IPS-15b (cell line): Measurements from ENCODE around the gene LINGO3.

Source experiments
- H3K27me3 ChIP-seq: one replicate; pipeline ENCODE4 v1.6.1; 2013; ENCODE audit warnings: low read length; ENCODE audit not compliant: control insufficient read depth, insufficient read depth
- H3K36me3 ChIP-seq: one replicate; pipeline ENCODE4 v1.6.1; 2013; ENCODE audit warnings: low read length; ENCODE audit not compliant: control insufficient read depth, insufficient read depth
- H3K4me1 ChIP-seq: one replicate; pipeline ENCODE4 v1.6.1; 2013; ENCODE audit warnings: mild to moderate bottlenecking, low read length; ENCODE audit not compliant: control insufficient read depth, insufficient read depth
- H3K4me3 ChIP-seq: one replicate; pipeline ENCODE4 v1.5.1; 2013; ENCODE audit warnings: low read depth, low read length
- H3K9ac ChIP-seq: one replicate; pipeline ENCODE4 v1.6.1; 2013; ENCODE audit warnings: low read depth, mild to moderate bottlenecking, low read length
- H3K9me3 ChIP-seq: one replicate; pipeline ENCODE4 v1.6.1; 2013; ENCODE audit warnings: mild to moderate bottlenecking, low read length; ENCODE audit not compliant: control insufficient read depth, insufficient read depth

The LINGO3 gene

DNA sequence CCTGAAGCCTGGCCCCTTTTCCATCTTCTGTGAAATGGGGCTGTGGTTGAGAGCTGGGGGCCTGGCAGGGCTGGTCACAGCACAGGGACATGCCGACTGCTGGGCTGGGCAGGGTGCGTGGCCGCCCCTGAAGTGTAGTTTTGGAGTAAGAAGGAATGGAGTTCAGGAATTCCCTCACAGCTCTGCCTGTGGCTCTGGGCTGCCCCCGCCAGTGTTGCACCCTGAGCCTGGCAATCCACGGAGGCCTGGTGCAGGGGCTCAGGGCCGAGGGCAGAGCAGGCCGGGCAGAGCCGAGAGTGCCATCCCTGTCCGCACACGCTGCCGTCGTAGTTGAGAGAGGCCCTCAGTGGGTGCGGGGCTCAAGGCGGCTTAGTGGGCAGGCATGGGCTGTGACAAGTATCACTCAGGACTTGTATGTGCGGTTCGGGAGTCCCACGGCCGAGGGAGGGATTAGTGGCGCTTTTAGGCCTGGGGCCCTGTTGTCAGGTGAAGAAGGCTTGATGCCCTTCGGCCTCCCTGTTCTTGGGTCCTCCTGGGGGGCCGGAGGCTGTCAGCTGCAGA lies 30.2 kb upstream of the LINGO3 start:
- peaks cover 37% of the 10 kb centered on the region for H3K36me3 ChIP-seq
- no peak overlapping the region for H3K4me3 ChIP-seq
- no peak overlapping the region for H3K9ac ChIP-seq
- H3K4me1 ChIP-seq = no peaks in the 10 kb centered on the region
- H3K27me3 ChIP-seq = no peaks in the 10 kb centered on the region
- H3K9me3 ChIP-seq = no peaks in the 10 kb centered on the region

DNA sequence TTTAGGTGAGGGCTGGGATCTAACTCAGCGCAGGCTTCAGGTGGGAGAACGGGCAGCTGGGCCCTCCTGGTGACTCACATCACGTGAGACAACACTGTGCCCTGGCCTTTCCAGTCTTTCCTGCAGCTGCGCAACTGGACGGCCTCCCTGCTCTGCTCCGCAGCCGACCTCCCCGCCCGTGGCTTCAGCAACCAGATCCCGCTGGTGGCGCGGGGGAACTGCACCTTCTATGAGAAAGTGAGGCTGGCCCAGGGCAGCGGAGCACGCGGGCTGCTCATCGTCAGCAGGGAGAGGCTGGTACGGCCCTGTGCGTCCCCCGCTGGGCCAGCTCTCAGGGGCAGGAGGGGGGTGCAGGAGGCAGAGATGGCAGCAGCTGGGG lies 29.4 kb upstream of the LINGO3 start:
- H3K9ac ChIP-seq = no peak overlapping the region
- no peaks in the 10 kb centered on the region for H3K4me1 ChIP-seq

DNA sequence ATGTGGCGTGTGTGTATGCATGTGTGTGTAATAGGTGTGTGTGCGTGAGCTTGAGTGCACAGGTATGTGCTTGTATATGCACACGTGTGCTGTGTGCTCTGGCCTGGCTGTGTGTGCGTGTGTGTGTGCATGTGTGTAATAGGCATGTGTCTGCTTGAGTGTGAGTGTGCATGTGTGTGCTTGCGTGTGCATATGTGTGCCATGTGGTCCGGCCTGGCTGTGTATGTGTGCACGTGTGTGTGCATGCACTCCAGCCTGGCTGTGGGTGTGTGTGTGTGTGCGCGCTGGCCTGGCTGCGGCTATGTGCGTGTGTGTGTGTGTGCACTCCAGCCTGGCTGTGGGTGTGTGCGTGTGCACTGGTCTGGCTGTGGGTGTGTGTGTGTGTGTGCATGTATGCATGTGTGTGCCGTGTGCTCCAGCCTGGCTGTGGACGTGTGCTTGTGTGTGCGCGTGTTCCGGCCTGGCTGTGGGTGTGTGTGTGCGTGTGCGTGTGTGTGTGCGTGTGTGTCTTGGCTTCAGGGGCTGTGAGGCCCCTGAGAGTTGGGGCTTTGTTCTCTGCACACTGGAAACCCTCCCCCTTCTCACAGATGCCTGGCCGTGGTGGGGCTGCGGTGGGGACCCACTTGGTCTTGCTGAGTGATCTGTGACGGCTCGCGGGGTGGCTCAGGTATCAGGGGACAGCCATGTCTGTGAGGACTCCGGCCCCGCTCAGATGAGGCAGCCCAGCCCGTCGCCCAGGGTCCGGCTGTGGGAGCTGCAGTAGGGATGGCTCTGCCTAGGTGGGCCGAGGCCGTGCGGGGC lies 28.8 kb upstream of the LINGO3 start:
- Histone ChIP-seq H3K9me3 (no peaks in the 10 kb centered on the region), H3K27me3 (no peaks in the 10 kb centered on the region), H3K4me3 (no peak overlapping the region), H3K9ac (no peak overlapping the region), H3K4me1 (peaks cover under 1% of the 10 kb centered on the region), H3K36me3 (peaks cover 31% of the 10 kb centered on the region)

More for the DNA sequence above, 29.4 kb upstream of the LINGO3 start:
- no peak overlapping the region for H3K4me3 ChIP-seq
- no peaks in the 10 kb centered on the region for H3K27me3 ChIP-seq
- peaks cover 31% of the 10 kb centered on the region for H3K36me3 ChIP-seq
- H3K9me3 ChIP-seq = no peaks in the 10 kb centered on the region

DNA sequence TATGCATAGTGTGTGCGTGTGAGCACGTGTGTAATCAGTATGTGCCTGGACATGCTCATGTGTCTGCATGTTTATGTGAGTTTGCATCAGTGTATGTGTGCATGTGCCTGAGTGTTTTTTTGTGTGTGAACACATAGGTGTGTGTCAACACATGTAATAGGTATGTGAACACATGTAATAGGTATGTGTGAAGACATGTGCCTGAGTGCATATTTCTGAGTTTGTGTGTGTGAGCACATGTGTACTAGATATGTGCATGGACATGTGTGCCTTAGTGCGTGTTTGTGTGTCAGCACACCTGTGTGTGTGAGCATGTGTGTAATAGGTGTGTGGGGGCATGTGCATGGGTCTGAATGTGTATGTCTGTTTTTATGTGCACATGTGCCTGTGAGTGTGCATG lies 27.9 kb upstream of the LINGO3 start:
- Histone ChIP-seq H3K9me3 (no peaks in the 10 kb centered on the region), H3K4me3 (no peak overlapping the region), H3K4me1 (peaks cover 5% of the 10 kb centered on the region), H3K9ac (no peak overlapping the region), H3K36me3 (peaks cover 25% of the 10 kb centered on the region), H3K27me3 (no peaks in the 10 kb centered on the region)

DNA sequence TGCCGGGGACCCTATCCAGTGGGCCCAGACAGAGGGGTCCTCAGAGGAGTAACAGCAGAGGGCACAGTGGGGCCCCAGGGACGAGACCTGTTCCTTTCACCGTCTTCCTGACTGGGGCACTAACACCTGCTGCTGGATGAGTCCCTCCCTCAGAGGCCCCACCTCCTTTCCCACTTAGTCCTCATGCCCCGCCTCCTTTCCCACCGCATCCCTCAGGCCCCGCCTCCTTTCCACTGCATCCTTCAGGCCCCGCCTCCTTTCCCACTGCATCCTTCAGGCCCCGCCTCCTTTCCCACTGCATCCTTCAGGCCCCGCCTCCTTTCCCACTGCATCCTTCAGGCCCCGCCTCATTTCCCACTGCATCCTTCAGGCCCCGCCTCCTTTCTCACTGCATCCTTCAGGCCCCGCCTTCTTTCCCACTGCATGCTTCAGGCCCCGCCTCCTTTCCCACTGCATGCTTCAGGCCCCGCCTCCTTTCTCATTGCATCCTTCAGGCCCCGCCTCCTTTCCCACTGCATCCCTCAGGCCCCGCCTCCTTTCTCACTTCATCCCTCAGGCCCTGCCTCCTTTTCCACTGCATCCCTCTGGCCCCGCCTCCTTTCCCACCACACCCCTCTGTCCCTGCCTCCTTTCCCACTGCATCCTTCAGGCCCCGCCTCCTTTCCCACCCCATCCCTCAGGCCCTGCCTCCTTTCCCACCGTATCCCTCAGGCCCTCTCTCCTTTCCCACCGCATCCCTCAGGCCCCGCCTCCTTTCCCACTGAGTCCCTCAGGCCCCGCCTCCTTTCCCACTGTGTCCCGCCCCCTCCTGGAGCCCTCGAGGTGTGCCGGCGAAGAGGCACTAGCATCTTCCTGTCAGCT lies 27.3 kb upstream of the LINGO3 start:
- H3K4me3 ChIP-seq = no peak overlapping the region
- peaks cover 20% of the 10 kb centered on the region for H3K36me3 ChIP-seq
- H3K27me3 ChIP-seq = no peaks in the 10 kb centered on the region
- H3K9me3 ChIP-seq = no peaks in the 10 kb centered on the region
- peaks cover 5% of the 10 kb centered on the region for H3K4me1 ChIP-seq
- H3K9ac ChIP-seq = no peak overlapping the region

DNA sequence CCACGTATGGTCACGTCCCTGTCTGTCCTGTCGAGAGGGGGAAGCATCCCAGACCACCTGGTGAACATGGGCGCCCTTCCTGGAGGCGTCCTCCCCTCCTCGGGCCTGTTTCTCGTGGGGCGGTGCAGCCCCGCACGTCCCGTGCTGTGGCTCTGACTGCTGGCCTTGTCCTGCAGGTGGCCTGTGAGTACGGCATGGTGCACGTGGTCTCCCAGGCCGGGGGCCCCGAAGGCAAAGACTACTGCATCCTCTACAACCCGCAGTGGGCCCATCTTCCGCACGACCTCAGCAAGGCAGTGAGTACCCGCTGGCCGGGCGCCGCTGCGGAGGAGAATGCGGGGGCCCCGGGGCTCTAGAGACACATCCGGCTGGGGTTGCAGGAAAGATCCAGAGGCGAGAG lies 26.5 kb upstream of the LINGO3 start:
- H3K9me3 ChIP-seq = no peaks in the 10 kb centered on the region
- no peak overlapping the region for H3K9ac ChIP-seq
- no peak overlapping the region for H3K4me3 ChIP-seq
- H3K36me3 ChIP-seq = peaks cover 15% of the 10 kb centered on the region
- H3K4me1 ChIP-seq = peaks cover 8% of the 10 kb centered on the region
- H3K27me3 ChIP-seq = no peaks in the 10 kb centered on the region

DNA sequence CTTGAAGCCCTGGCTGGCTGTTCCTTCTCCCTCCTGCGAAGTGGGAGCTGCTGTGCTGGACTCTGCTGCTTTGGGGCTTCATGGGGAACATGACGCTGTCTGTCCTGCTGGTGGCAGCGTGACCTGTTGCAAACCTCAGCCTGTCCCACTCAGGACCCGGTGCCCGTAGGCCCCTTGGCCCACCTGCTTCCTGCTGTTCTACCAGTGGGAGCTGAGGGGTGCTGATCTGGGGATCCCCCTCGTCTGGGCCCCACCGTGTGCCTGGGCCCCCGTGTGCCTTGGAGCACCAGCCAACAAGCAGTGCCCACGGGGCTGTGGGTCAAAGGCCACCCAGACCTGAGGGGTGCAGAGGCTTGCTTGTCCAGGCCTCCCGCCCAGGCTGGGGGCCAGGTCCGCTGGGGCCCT lies 25.9 kb upstream of the LINGO3 start:
- Histone ChIP-seq H3K9ac (no peak overlapping the region), H3K36me3 (peaks cover 13% of the 10 kb centered on the region), H3K4me3 (no peak overlapping the region), H3K9me3 (no peaks in the 10 kb centered on the region), H3K27me3 (no peaks in the 10 kb centered on the region), H3K4me1 (peaks cover 10% of the 10 kb centered on the region)

DNA sequence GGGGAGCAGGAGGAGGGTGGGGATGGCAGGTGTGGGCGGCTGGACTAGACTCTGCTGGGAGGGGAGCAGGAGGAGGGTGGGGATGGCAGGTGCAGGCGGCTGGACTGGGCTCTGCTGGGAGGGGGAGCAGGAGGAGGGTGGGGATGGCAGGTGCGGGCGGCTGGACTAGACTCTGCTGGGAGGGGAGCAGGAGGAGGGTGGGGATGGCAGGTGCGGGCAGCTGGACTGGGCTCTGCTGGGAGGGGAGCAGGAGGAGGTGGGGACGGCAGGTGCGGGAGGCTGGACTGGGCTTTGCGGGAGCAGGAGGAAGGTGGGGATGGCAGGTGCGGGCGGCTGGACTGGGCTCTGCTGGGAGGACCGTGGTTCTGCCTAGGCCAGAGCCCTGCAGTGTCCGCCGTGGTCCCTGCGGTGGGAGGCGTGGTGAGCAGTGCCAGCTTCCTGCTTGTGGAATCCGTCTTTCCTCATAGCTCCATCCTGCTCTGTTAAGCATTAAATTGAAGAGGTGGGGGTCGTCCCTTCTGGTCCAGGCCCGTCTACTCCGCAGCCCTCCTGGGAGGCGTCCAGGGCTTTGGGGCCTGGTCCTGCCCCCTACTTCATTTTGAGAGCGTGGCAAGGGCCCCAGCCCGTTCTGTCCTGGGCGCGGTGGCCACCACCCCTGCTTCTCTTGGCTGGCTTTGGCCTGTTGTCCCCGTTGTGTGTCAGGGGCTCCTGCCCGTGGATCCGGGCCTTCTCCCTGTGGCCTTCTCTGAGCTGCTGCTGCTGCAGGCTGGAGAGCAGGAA lies 25.3 kb upstream of the LINGO3 start:
- Histone ChIP-seq H3K27me3 (no peaks in the 10 kb centered on the region), H3K4me1 (peaks cover 10% of the 10 kb centered on the region), H3K9ac (no peak overlapping the region), H3K4me3 (no peak overlapping the region), H3K9me3 (no peaks in the 10 kb centered on the region), H3K36me3 (peaks cover 7% of the 10 kb centered on the region)

DNA sequence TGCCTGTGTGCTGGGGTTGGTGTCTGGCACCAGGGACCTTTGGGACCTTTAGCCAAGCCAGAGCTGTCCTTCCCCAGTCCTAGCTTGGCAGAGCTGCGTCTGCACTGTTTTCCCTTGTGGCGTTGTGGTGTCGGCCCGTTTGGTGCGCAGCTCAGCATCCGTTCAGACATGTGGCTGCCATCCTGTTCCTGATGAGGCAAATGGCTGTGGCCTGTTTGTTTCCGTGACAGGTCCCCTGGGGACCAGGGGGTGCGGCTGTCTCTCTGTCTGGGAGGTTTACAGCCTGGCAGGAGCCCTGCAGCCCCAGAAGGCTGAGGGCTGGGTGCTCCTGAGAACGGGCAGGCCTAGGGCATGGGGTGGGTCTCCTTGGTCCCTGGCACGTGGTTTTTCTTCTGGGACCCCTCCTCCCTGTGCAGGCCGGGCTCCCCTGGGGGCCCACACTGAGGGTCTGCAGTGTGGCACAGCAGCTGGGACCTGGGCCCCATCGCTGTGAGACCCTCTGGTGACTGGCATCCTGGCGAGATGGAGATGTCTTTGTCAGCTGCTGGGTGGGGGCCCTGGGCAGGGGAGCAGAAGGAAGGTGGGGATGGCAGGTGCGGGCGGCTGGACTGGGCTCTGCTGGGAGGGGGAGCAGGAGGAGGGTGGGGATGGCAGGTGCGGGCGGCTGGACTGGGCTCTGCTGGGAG lies 24.5 kb upstream of the LINGO3 start:
- Histone ChIP-seq H3K4me1 (peaks cover 10% of the 10 kb centered on the region), H3K27me3 (no peaks in the 10 kb centered on the region), H3K4me3 (no peak overlapping the region), H3K36me3 (peaks cover 2% of the 10 kb centered on the region), H3K9me3 (no peaks in the 10 kb centered on the region), H3K9ac (no peak overlapping the region)

DNA sequence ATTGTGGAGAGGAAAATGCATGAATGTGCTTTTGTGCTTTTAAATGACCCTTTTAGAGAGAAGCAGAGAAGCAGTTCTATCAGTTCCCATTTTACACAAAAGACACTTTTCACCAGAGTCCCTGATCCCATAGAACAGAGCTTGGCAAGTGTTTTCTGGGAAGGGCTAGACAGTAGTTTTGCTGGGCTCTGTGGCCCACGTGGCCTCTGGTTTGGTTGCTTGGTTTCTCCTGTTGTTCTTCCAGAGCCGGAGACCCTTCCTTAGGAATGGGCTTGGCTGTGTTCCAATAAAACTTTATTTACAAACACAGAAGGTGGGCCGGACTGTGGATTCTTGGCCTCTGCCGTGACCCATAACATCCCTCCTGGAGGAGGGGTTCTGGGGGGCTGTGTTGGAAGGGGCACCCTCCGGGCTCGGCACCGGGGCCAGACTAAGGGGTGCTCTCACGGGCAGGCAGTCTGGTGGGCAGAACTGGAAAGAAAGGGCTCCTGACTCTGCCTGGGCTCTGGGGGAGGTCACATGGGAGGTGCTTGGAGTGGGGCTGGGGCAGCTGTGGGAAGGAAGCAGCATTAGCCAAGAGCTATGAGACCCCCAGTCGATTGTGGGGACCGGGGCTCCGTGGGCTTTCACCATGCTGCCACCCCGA lies 23.8 kb upstream of the LINGO3 start:
- Histone ChIP-seq H3K9ac (no peak overlapping the region), H3K9me3 (no peaks in the 10 kb centered on the region), H3K36me3 (peaks cover 3% of the 10 kb centered on the region), H3K27me3 (no peaks in the 10 kb centered on the region), H3K4me1 (peaks cover 10% of the 10 kb centered on the region), H3K4me3 (no peak overlapping the region)
